GM19467 (cell line): ENCODE measurements around the gene NEK4.

ENCODE experiments used
- ATAC-seq: cut with Tn5 transposase; IDR thresholded peaks from one replicate; pipeline ENCODE4 v1.9.1; 2021; ENCODE audit warnings: mild to moderate bottlenecking, moderate library complexity; ENCODE audit not compliant: unreplicated experiment

NEK4 gene

DNA sequence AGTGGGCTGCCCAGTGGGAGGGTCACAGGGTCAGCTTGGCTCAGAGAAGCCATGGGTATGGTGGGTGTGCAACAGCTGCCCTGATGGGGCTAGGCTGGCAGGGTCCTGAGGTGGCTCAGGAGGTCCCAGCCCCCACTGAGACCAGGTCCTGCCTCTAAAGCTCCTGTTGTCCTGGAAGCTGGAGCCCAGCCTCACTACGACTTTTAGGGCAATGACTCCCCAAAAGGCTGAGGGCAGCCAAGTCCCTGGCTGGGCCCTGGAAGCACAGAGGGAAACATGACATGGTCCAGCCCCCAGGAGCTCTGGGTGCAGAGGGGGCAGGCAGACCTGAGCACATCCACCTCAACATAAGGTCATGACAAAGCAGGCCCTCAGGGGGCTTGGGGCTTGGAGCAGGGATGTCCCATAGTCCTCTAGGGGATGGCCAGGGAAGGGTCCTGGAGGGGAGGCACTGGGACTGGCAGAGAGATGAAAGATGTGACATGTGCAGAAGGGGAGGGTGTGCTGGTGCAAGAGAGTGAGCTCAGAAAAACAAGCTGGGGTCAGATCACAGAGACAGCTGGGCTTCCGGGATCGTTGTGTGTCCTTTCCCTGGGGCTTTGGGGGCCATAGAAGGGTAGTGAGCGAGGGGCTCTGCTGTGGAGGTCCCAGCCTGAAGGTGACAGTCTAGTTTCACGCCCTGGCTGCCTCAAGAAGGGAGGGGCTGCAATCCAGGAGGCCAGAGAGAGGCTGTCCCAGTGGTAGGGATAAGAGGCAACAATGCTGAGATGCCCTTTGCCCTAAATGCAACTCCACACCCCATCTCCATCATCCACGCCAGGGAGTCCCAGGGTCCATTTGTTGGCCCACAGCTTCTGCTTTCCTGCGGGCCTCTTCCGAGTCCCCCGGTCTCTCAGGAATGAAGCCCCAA lies 23.2 kb upstream of the NEK4 start:
- no peak for ATAC-seq

- no peak for ATAC-seq
These were observed 22.4 kb upstream of the NEK4 start for GRCh38 chr3:52792961-52793695.

- ATAC-seq, result no peak
These were observed 21.7 kb upstream of the NEK4 start for GRCh38 chr3:52792413-52792812.

DNA sequence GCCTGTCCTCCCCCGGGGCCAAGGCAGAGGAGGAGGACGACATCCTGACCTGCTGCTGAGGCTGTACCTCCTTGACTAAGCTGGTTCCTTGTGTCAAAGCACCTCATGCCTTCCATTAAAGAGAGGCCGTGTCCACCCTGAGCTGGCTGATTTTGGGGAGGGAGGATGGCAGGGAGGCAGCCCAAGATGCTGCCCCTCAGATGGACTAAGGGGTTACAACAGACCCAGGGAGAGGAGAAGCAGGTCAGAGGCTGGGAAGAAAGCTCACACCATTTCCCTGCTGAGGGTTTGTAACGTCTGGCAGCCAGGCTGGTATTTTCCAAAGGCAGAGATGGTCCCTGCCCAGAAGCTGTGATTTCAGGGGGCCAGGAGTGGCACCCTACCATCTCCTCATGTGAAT lies 21.2 kb upstream of the NEK4 start:
- ATAC-seq, result no peak

DNA sequence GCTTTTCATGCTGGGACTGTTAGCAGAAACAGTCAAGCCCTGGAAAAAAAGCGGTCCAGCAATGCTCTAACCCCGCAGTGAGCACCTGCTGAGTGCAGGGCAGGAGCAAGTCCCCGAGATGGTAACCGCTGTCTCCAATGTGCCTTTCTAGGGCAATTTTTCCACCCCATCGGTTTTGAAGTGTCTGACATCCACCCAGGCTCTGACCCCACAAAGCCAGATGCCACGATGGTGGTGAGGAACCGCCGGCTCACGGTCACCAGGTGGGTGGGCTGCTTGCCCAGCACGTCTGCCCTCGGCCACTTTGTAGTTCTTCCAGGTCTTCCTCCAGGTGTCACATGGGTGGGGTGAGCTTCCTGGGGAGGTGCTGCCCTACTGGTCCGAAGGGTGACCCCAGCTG lies 20.6 kb upstream of the NEK4 start:
- ATAC-seq, result no peak

GRCh38 chr3:52790741-52791140 lies 20.0 kb upstream of the NEK4 start:
- no peak for ATAC-seq

- no peak for ATAC-seq
These were observed 19.6 kb upstream of the NEK4 start for GRCh38 chr3:52790337-52790736.

DNA sequence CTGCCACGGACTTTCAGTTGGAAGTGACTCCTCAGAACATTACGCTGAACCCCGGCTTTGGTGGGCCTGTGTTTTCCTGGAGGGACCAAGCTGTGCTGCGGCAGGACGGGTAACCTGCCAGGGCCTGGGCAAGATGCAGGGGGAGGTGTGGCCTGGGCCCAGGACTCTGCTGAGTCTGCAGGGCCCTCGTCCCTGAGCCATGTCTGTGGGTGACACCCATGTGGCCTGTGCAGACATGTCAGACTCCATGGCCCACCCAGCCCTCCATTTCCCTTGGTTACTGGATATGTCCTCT lies 19.0 kb upstream of the NEK4 start:
- ATAC-seq, result no peak

- no peak for ATAC-seq
These were observed 18.4 kb upstream of the NEK4 start for GRCh38 chr3:52788890-52789745.

GRCh38 chr3:52787672-52788625 lies 17.2 kb upstream of the NEK4 start:
- ATAC-seq, result no peak

- no peak for ATAC-seq
These were observed 16.5 kb upstream of the NEK4 start for GRCh38 chr3:52787246-52787645.

DNA sequence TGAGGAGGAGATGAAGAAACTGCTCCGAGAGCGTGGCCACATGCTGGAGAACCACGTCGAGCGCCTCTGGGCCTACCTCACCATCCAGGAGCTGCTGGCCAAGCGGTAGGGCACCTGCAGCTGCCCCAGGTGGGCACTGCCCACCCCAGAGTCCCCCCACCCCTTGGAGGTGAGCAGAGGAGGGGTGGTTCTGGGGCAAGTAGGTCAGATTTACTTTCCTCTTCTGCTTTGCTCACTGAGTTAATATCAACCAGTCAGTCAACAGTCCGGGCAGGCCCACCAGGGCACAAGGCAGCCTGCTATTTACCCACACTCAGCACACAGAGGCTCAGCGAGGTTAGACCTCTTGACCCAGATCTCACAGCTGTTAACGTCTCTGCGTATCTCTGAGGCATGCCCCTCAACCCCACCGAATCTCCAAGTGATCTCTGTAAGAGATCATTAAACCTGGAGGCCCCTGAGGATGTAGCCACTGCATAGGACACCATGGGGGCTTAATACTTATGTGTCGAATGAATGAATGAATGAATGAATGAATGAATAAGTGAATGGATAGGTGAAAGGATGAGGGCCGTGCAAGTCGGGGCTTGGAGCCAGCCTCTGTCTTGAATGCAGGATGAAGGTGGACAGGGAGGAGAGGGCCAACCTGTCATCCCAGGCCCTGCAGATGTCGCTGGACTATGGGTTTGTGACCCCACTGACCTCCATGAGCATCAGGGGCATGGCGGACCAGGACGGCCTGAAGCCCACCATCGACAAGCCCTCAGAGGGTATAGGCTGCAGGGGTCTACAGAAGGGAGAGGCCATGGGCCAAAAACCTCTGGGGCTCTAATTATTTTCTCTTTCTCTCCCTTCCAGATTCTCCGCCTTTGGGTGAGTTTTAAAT lies 15.8 kb upstream of the NEK4 start:
- ATAC-seq, result no peak

GRCh38 chr3:52784931-52785590 lies 14.3 kb upstream of the NEK4 start:
- no peak for ATAC-seq

DNA sequence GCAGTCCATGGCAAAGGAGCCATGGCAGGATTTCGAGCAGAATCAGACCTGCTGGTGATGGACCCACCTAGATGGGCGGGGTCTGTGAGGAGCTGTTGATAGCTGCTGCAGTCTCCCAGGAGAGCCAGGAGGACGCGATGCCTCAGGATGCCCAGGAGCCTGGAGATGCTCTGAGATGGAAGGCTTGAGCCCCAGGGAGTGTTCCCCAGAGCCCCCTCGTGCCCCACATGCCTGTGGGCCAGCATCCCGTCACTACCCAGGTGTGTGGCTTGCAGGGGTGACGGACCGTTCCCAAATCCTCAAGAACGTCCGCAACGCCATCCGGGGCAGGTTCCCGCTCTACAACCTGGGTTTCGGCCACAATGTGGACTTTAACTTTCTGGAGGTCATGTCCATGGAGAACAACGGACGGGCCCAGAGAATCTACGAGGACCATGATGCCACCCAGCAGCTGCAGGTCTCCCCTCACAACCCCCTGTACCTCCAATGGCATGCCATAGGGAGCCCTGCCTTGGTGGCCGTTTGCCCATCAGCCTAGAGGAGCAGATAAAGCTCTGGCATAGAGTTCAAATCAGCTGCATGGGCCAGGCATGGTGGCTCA lies 13.4 kb upstream of the NEK4 start:
- no peak for ATAC-seq

- no peak for ATAC-seq
These were observed 12.4 kb upstream of the NEK4 start for GRCh38 chr3:52783211-52783555.

DNA sequence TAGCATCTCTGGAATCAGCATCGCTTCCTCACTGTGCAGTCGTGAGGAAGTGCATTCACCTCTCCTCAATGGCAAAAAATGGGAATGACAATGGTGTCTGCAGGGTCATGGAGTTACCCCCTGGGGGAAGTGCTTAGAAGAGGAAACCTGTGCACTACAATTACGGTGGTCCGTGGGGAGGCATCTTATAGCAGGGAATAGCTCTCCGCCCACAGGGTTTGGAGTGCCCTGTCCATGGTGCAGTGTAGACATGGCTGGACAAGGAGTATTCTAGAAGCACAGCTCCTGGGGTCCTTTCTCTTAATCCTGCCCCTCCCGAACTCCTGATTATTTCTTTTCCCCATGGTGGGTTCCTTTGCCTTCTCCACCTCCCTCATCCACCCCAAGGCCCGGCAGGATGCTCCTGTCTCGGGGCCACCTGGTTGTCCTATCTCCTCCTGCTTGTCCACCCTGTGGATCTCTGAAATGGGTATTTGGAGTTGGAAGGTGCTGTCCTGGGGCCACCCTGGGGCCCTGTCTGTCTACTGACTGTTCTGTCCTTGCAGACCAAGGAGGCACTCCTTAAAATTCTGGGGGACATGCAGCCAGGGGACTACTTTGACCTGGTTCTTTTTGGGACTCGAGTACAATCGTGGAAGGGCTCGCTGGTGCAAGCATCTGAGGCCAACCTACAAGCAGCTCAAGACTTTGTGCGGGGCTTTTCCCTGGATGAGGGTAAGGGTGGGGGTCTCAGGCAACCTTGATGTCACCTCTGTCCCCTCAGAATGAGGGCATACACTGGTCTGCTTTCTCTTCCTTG lies 11.9 kb upstream of the NEK4 start:
- ATAC-seq, result no peak

GRCh38 chr3:52781741-52782140 lies 11.0 kb upstream of the NEK4 start:
- ATAC-seq, result no peak
